ENCODE measurements around the gene IRGQ.

The IRGQ gene

GRCh38 chr19:43569657-43570056 lies 26.3 kb downstream of the IRGQ start:
- DNase-seq: no peak
- TF ChIP-seq CTCF (IDR thresholded peaks at IDR 0.05; ENCODE audit: low read depth, low read length): no peak
- Histone ChIP-seq H3K27me3 (ENCODE audit: insufficient read depth, low read depth, severe bottlenecking) (no peaks in the 10 kb centered on the region), H3K36me3 (peaks cover 44% of the 10 kb centered on the region), H3K9me3 (ENCODE audit: severe bottlenecking) (no peaks in the 10 kb centered on the region), H3K4me3 (ENCODE audit: low read depth, low read length) (no peak overlapping the region), H3K27ac (no peak overlapping the region)

- H3K27me3 ChIP-seq (ENCODE audit: insufficient read depth, low read depth, severe bottlenecking): no peaks in the 10 kb centered on the region
- no peak overlapping the region for H3K4me3 ChIP-seq (ENCODE audit: low read depth, low read length)
- DNase-seq: no peak
- no peak overlapping the region for H3K27ac ChIP-seq
- peaks cover 39% of the 10 kb centered on the region for H3K36me3 ChIP-seq
- no peaks in the 10 kb centered on the region for H3K9me3 ChIP-seq (ENCODE audit: severe bottlenecking)
- TF ChIP-seq CTCF (IDR thresholded peaks at IDR 0.05; ENCODE audit: low read depth, low read length): no peak
Measured at GRCh38 chr19:43564800-43565199, 31.1 kb downstream of the IRGQ start.

GRCh38 chr19:43563816-43564457 lies 32.0 kb downstream of the IRGQ start:
- TF ChIP-seq CTCF (IDR thresholded peaks at IDR 0.05; ENCODE audit: low read depth, low read length): no peak
- Histone ChIP-seq H3K27me3 (ENCODE audit: insufficient read depth, low read depth, severe bottlenecking) (no peaks in the 10 kb centered on the region), H3K9me3 (ENCODE audit: severe bottlenecking) (no peaks in the 10 kb centered on the region), H3K36me3 (peaks cover 40% of the 10 kb centered on the region), H3K27ac (no peak overlapping the region), H3K4me3 (ENCODE audit: low read depth, low read length) (no peak overlapping the region)
- DNase-seq: no peak

- no peak overlapping the region for H3K27ac ChIP-seq
Measured at GRCh38 chr19:43562698-43563241, 33.2 kb downstream of the IRGQ start.

GRCh38 chr19:43562226-43562697 lies 33.7 kb downstream of the IRGQ start:
- Histone ChIP-seq H3K27me3 (ENCODE audit: insufficient read depth, low read depth, severe bottlenecking) (no peaks in the 10 kb centered on the region), H3K4me3 (ENCODE audit: low read depth, low read length) (no peak overlapping the region), H3K9me3 (ENCODE audit: severe bottlenecking) (no peaks in the 10 kb centered on the region), H3K36me3 (peaks cover 36% of the 10 kb centered on the region), H3K27ac (no peak overlapping the region)
- TF ChIP-seq CTCF (IDR thresholded peaks at IDR 0.05; ENCODE audit: low read depth, low read length): no peak
- DNase-seq: no peak

More at GRCh38 chr19:43562698-43563241, 33.2 kb downstream of the IRGQ start:
- Histone ChIP-seq H3K9me3 (ENCODE audit: severe bottlenecking) (no peaks in the 10 kb centered on the region), H3K27me3 (ENCODE audit: insufficient read depth, low read depth, severe bottlenecking) (no peaks in the 10 kb centered on the region), H3K36me3 (peaks cover 36% of the 10 kb centered on the region), H3K4me3 (ENCODE audit: low read depth, low read length) (no peak overlapping the region)
- TF ChIP-seq CTCF (IDR thresholded peaks at IDR 0.05; ENCODE audit: low read depth, low read length): no peak
- no peak for DNase-seq
